Measurements from ENCODE around the gene SIGLEC11.

DNA sequence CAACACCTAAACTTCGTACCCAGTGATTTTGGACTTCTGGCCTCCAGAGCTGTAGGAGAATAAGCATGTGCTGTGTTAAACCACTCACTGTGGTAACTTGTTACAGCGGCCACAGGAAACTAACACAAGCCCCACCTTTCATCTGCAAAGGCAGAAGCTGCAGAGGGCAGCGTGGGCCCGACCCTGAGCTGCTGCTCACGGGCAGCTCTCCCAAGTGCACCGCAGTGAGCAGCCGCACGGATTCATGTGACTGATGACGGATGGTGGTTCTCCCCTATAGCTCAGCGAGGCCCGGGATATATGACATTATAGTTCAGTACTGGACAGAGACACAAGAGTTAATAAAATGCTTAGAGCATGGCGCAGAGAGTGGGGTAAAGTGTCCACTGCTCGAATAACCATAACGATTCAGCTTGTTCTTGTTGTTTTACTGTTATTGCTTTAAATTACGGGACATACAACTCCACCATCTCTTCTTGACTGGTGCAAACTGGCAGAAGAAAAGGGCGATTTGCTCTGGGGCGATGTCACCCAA, 42.3 kb upstream of the SIGLEC11 start:
- TF ChIP-seq CTCF (IDR thresholded peaks at IDR 0.05) = no peak
- no peak for TF ChIP-seq ZFX (IDR thresholded peaks at IDR 0.05; ENCODE audit: borderline replicate concordance)
